GM12878 (cell line): ENCODE data around the gene DNASE1L1. TPM values are rescaled to one million over a fixed set of nuclear protein-coding genes. Genes with fewer than 3 reads are reported as not detected.
A peak's percentile ranks its signal among the peaks of the same experiment; 100 is the strongest.

Experiments
- ATAC-seq: fragments of 200-7000 bp; cut with Tn5 transposase; 3 replicates; pipeline ENCODE4 v1.9.1; 2020; ENCODE audit warnings: mild to moderate bottlenecking, moderate library complexity
- BruUV-seq: library from RNA; stranded (reverse); fragments of 400-500 nt; replicated peaks from 2 replicates; lab custom pipeline; 2021; lab: Mats Ljungman, UMichigan
- CTCF ChIA-PET: fragments of 300-600 bp; sonication (Branson Sonifier 250); formaldehyde crosslinking; extraction: SDS; loops from one replicate; lab custom pipeline; 2021; ENCODE audit warnings: inconsistent platforms; lab: Yijun Ruan, JAX
- POLR2A ChIA-PET: fragments of 350-600 bp; formaldehyde crosslinking; extraction: SDS; loops from one replicate; lab custom pipeline; 2021; ENCODE audit warnings: inconsistent platforms; lab: Charles Lee
- RAD21 ChIA-PET: fragments of 300-600 bp; sonication (Branson Sonifier 250); formaldehyde crosslinking; loops from one replicate; lab custom pipeline; 2023; ENCODE audit warnings: antibody characterized with exemption; ENCODE audit not compliant: unreplicated experiment; lab: Charles Lee
- SMC1A ChIA-PET: fragments of 300-600 bp; sonication (Branson Sonifier 250); formaldehyde crosslinking; loops from one replicate; lab custom pipeline; 2023; ENCODE audit not compliant: unreplicated experiment, uncharacterized antibody; lab: Charles Lee
- DNase-seq: peaks from one replicate; pipeline ENCODE4 v3.0.0-alpha.2; 2011; ENCODE audit warnings: low read depth, low spot score
- FAIRE-seq: peaks from 3 replicates; lab custom pipeline; 2011; peaks lifted over from hg19 to GRCh38; lab: Jason Lieb, UNC
- H2AFZ ChIP-seq: 2 replicates; pipeline ENCODE4 v1.6.0; 2011; ENCODE audit warnings: low read depth, low read length, control low read depth; ENCODE audit not compliant: control insufficient read depth
- H3K27ac ChIP-seq: 2 replicates; pipeline ENCODE4 v1.5.1; 2011; ENCODE audit warnings: control low read depth; ENCODE audit not compliant: control insufficient read depth, insufficient read depth
- H3K27me3 ChIP-seq, 2 experiments: replicated peaks in 1 of 2; 2 replicates each; pipeline versions ENCODE4 v1.6.0 to v1.6.1; 2011; ENCODE audit warnings: low read length in 1 of 2; ENCODE audit not compliant: control insufficient read depth in 2 of 2, insufficient read depth in 2 of 2
- H3K36me3 ChIP-seq, 2 experiments: 2 replicates each; pipeline ENCODE4 v1.5.1; 2011; ENCODE audit warnings: low read length in 1 of 2; ENCODE audit not compliant: control insufficient read depth in 2 of 2, insufficient read depth in 2 of 2
- H3K4me1 ChIP-seq: 2 replicates; pipeline ENCODE4 v1.6.1; 2011; ENCODE audit warnings: mild to moderate bottlenecking, low read length, moderate library complexity, mixed read lengths; ENCODE audit not compliant: control insufficient read depth, insufficient read depth
- H3K4me2 ChIP-seq: 2 replicates; pipeline ENCODE4 v1.6.0; 2011; ENCODE audit warnings: control low read depth; ENCODE audit not compliant: control insufficient read depth, insufficient read depth
- H3K4me3 ChIP-seq: fragments of 200-600 bp; sonication (generic); 2 replicates; pipeline ENCODE4 v1.5.1; 2016
- H3K79me2 ChIP-seq: 2 replicates; pipeline ENCODE4 v1.6.0; 2011; ENCODE audit warnings: low read length; ENCODE audit not compliant: control insufficient read depth, insufficient read depth
- H3K9ac ChIP-seq: 2 replicates; pipeline ENCODE4 v1.8.0; 2011; ENCODE audit warnings: low read length, control low read depth, mixed read lengths; ENCODE audit not compliant: control insufficient read depth, insufficient read depth
- H3K9me3 ChIP-seq: replicated peaks from 3 replicates; pipeline ENCODE4 v1.5.1; 2011; ENCODE audit warnings: mild to moderate bottlenecking, low read length; ENCODE audit not compliant: control insufficient read depth, insufficient read depth
- H4K20me1 ChIP-seq: 2 replicates; pipeline ENCODE4 v1.6.0; 2011; ENCODE audit not compliant: control insufficient read depth, insufficient read depth
- CREB1 ChIP-seq: IDR thresholded peaks from 2 replicates; pipeline ENCODE4 v1.6.1; 2012; ENCODE audit warnings: low read depth, mild to moderate bottlenecking, inconsistent platforms
- FOXK2 ChIP-seq: fragments of 450-650 bp; IDR thresholded peaks from 2 replicates; pipeline ENCODE4 v1.6.1; 2017; ENCODE audit warnings: mild to moderate bottlenecking, moderate library complexity
- GATAD2B ChIP-seq: fragments of 450-650 bp; conservative IDR thresholded peaks from 2 replicates; pipeline ENCODE4 v1.6.1; 2017; ENCODE audit warnings: low read depth, mild to moderate bottlenecking, moderate library complexity
- LARP7 ChIP-seq: fragments of 450-650 bp; IDR thresholded peaks from 2 replicates; pipeline ENCODE4 v1.6.1; 2017; ENCODE audit warnings: mild to moderate bottlenecking
- NFIC ChIP-seq: IDR thresholded peaks from 2 replicates; pipeline ENCODE4 v1.6.1; 2012; ENCODE audit warnings: low read depth, mild to moderate bottlenecking, inconsistent platforms, low read length, moderate library complexity
- WGBS: methylation state at CpG from one replicate; pipeline ENCODE4 v1.1.6; 2016; ENCODE audit warnings: low lambda C conversion rate; ENCODE audit not compliant: insufficient replicate concordance, insufficient coverage; ENCODE audit errors: missing lambda C conversion rate; 5-methylcytosine and 5-hydroxymethylcytosine counted together
- in situ Hi-C: fragments of 300-500 bp; cut with MboI; formaldehyde crosslinking; loops from 9 replicates; pipeline ENCODE4 v1.14.3; 2018; ENCODE audit warnings: mixed read lengths
- intact Hi-C: fragments of 100-400 bp; cut with micrococcal nuclease; formaldehyde crosslinking; loops from one replicate; pipeline ENCODE4 v1.14.2; 2022; ENCODE audit not compliant: unreplicated experiment
- polyA plus RNA-seq, 11 experiments: library from polyadenylated mRNA; depleted of rRNA in 4 of 11; unstranded in 6 of 11; stranded (reverse) in 5 of 11; fragments of >200 nt; fragmentation: Nextera tagmentation in 4 of 11; fragmentation: Illumina TruSeq in 1 of 11; extraction: Ambion mirVana in 4 of 11; extraction: Trizol in 1 of 11; gene quantifications; 1 replicate in 1 of 11; 2 replicates in 10 of 11; pipeline versions ENCODE4 v1.2.1 to v1.2.3, GENCODE V29; 2011 to 2016; ENCODE audit warnings: inconsistent platforms in 2 of 11, missing spikeins in 2 of 11, low read depth in 1 of 11
- total RNA-seq, 4 experiments: library from RNA; depleted of rRNA in 3 of 4; stranded (reverse); fragments of >200 nt in 3 of 4; fragmentation: Illumina TruSeq in 1 of 4; extraction: Trizol in 1 of 4; gene quantifications; 2 replicates each; pipeline versions ENCODE4 v1.2.1 to v1.2.3, GENCODE V29; 2013 to 2021
- TF ChIP-seq, protein P1 (sequence below): fragments of 450-650 bp; IDR thresholded peaks from 2 replicates; pipeline ENCODE4 v1.6.1; 2017; ENCODE audit warnings: mild to moderate bottlenecking, moderate library complexity
- TF ChIP-seq, protein P2 (sequence below): fragments of 450-650 bp; conservative IDR thresholded peaks from 2 replicates; pipeline ENCODE4 v1.6.1; 2017; ENCODE audit warnings: mild to moderate bottlenecking, moderate library complexity
- TF ChIP-seq, protein P3 (sequence below): fragments of 450-650 bp; IDR thresholded peaks from 2 replicates; pipeline ENCODE4 v1.6.1; 2016; ENCODE audit warnings: mild to moderate bottlenecking

The DNASE1L1 gene
- total and polyA plus RNA-seq, 10 of the 15 experiments (the other 5 are each of a cell fraction or from before 2014, with no cell fraction given): 0.60 to 22.7 (median 6.8) TPM

DNA sequence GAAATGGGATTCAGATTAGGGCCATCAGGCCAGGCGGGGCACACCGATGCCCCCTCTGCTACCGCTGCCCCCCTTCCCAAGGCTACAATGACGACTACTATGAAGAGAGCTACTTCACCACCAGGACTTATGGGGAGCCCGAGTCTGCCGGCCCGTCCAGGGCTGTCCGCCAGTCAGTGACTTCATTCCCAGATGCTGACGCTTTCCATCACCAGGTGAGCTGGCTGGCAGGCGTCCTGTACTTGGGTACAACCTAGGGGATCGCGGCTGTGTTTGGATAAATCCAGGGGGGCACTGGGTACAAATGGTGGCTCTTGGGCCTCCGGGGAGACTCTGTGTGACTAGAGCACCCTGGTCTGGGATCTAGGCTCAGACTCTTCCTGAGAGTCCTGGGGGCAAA lies 28.9 kb downstream of the DNASE1L1 start:
- Histone ChIP-seq H3K79me2 (peaks cover 15% of the 10 kb centered on the region), H4K20me1 (no peaks in the 10 kb centered on the region), H3K4me2 (peak overlapping the region; percentile 71), H3K4me3 (peak overlapping the region; percentile 88), H3K27me3 (no peaks in the 10 kb centered on the region), H3K9ac (peak overlapping the region; percentile 93), H3K9me3 (no peaks in the 10 kb centered on the region; the same call in 2 of the 3 replicates), H2AFZ (no peak overlapping the region), H3K4me1 (no peaks in the 10 kb centered on the region; the same call in 1 of the 2 replicates), H3K27ac (peak overlapping the region; percentile 93), H3K36me3 (no peaks in the 10 kb centered on the region; a peak in 1 of 4 replicates)
- ATAC-seq (no peak), FAIRE-seq (no peak), DNase-seq (no peak)
- BruUV-seq: TSS peak; percentile 87
- intact Hi-C loops: no loop called here
- in situ Hi-C loops: no loop called here
- ChIA-PET CTCF (no interaction called here), SMC1A (no interaction called here), POLR2A (interaction anchor here (1.2 kb wide), 1 partner anchor 18 kb away, joined by 4 read pairs; the partner anchor contains the start of gene RPL10), RAD21 (interaction anchor here (0.5 kb wide), 1 partner anchor 291 kb away, joined by 3 read pairs; no protein-coding TSS in a partner anchor)
- no peak for TF ChIP-seq NFIC
- WGBS: 62% methylated on average over 13 of the region's 13 CpGs

DNA sequence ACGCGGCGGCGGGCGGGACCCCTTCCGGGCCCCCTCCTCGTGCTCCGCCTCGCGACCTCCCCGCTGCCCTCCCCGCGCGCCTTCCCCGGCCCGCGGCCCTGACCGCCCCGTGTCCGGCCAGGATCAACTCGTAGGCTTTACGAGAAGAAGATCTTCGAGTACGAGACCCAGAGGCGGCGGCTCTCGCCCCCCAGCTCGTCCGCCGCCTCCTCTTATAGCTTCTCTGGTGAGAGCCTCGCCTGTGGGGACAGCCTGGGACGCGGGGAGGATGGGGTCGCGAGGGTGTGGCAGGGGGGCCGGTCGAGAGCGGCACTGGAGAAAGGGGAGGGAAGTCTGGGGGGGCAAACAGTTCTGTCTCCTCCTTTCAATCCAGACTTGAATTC lies 29.5 kb downstream of the DNASE1L1 start:
- 22% methylated on average over 12 of the region's 38 CpGs for WGBS
- Histone ChIP-seq H3K4me1 (no peaks in the 10 kb centered on the region; the same call in 1 of the 2 replicates), H3K9me3 (no peaks in the 10 kb centered on the region; the same call in 2 of the 3 replicates), H3K9ac (peak overlapping the region; percentile 93), H3K79me2 (peaks cover 15% of the 10 kb centered on the region), H4K20me1 (no peaks in the 10 kb centered on the region), H3K27me3 (no peaks in the 10 kb centered on the region), H3K36me3 (no peaks in the 10 kb centered on the region; a peak in 1 of 4 replicates), H3K4me2 (peak overlapping the region; percentile 71; the same call in 1 of the 2 replicates), H3K27ac (peak overlapping the region; percentile 93), H2AFZ (no peak overlapping the region), H3K4me3 (peak overlapping the region; percentile 88)
- CTCF ChIA-PET: no interaction called here
- DNase-seq: no peak
- RAD21 ChIA-PET: interaction anchor here (0.5 to 0.6 kb wide), 2 partner anchors 140 to 291 kb away, joined by 3 read pairs; no protein-coding TSS in a partner anchor
- no peak for ATAC-seq
- in situ Hi-C loops (loop anchor here (5.0 kb wide), 1 partner anchor 158 kb away; no protein-coding TSS in a partner anchor), intact Hi-C loops (loop anchor here (1.0 to 10.0 kb wide), 2 partner anchors 10 to 45 kb away; partner anchors contain the start of gene ATP6AP1)
- SMC1A ChIA-PET: no interaction called here
- no TSS peak for BruUV-seq
- POLR2A ChIA-PET: interaction anchor here (0.7 to 1.3 kb wide), 3 partner anchors 9 to 110 kb away, joined by 3 to 4 read pairs (median 3); partner anchors contain the start of gene RPL10
- no peak for FAIRE-seq
- TF ChIP-seq CREB1: no peak
- TF ChIP-seq, protein P1, sequence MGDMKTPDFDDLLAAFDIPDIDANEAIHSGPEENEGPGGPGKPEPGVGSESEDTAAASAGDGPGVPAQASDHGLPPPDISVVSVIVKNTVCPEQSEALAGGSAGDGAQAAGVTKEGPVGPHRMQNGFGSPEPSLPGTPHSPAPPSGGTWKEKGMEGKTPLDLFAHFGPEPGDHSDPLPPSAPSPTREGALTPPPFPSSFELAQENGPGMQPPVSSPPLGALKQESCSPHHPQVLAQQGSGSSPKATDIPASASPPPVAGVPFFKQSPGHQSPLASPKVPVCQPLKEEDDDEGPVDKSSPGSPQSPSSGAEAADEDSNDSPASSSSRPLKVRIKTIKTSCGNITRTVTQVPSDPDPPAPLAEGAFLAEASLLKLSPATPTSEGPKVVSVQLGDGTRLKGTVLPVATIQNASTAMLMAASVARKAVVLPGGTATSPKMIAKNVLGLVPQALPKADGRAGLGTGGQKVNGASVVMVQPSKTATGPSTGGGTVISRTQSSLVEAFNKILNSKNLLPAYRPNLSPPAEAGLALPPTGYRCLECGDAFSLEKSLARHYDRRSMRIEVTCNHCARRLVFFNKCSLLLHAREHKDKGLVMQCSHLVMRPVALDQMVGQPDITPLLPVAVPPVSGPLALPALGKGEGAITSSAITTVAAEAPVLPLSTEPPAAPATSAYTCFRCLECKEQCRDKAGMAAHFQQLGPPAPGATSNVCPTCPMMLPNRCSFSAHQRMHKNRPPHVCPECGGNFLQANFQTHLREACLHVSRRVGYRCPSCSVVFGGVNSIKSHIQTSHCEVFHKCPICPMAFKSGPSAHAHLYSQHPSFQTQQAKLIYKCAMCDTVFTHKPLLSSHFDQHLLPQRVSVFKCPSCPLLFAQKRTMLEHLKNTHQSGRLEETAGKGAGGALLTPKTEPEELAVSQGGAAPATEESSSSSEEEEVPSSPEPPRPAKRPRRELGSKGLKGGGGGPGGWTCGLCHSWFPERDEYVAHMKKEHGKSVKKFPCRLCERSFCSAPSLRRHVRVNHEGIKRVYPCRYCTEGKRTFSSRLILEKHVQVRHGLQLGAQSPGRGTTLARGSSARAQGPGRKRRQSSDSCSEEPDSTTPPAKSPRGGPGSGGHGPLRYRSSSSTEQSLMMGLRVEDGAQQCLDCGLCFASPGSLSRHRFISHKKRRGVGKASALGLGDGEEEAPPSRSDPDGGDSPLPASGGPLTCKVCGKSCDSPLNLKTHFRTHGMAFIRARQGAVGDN: 0 out of 2 replicates have a peak, but pooled peaks have one; percentile 21
- TF ChIP-seq, protein P2, sequence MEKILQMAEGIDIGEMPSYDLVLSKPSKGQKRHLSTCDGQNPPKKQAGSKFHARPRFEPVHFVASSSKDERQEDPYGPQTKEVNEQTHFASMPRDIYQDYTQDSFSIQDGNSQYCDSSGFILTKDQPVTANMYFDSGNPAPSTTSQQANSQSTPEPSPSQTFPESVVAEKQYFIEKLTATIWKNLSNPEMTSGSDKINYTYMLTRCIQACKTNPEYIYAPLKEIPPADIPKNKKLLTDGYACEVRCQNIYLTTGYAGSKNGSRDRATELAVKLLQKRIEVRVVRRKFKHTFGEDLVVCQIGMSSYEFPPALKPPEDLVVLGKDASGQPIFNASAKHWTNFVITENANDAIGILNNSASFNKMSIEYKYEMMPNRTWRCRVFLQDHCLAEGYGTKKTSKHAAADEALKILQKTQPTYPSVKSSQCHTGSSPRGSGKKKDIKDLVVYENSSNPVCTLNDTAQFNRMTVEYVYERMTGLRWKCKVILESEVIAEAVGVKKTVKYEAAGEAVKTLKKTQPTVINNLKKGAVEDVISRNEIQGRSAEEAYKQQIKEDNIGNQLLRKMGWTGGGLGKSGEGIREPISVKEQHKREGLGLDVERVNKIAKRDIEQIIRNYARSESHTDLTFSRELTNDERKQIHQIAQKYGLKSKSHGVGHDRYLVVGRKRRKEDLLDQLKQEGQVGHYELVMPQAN: 0 out of 2 replicates have a peak, but pooled peaks have one; percentile 9
- peak; percentile 25; the same call in 1 of the 2 replicates for TF ChIP-seq LARP7
- TF ChIP-seq, protein P3, sequence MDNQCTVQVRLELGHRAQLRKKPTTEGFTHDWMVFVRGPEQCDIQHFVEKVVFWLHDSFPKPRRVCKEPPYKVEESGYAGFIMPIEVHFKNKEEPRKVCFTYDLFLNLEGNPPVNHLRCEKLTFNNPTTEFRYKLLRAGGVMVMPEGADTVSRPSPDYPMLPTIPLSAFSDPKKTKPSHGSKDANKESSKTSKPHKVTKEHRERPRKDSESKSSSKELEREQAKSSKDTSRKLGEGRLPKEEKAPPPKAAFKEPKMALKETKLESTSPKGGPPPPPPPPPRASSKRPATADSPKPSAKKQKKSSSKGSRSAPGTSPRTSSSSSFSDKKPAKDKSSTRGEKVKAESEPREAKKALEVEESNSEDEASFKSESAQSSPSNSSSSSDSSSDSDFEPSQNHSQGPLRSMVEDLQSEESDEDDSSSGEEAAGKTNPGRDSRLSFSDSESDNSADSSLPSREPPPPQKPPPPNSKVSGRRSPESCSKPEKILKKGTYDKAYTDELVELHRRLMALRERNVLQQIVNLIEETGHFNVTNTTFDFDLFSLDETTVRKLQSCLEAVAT: no peak
- no peak for TF ChIP-seq FOXK2
- TF ChIP-seq GATAD2B: 0 out of 2 replicates have a peak, but pooled peaks have one; percentile 9
